ENCODE measurements around the gene SLC8A3. TPM values are rescaled to one million over a fixed set of nuclear protein-coding genes. Genes with fewer than 3 reads are reported as not detected.

SLC8A3 gene
- total RNA-seq, 2 experiments from 2014 or later = not detected

- no peak overlapping the region for H3K27ac ChIP-seq (ENCODE audit: low read depth, low read length, poor library complexity, severe bottlenecking)
- TF ChIP-seq EZH2phosphoT487 (IDR thresholded peaks at IDR 0.05; ENCODE audit: borderline replicate concordance, low read depth, low read length) (no peak), CTCF (conservative IDR thresholded peaks at IDR 0.05; ENCODE audit: low read length) (peak; percentile 84)
- intact Hi-C loops (cut with micrococcal nuclease; ENCODE audit: unreplicated experiment) = loop anchor here (10.0 kb wide), 1 partner anchor 429 kb away; no protein-coding TSS in a partner anchor
- DNase-seq (ENCODE audit: low spot score) = peak; percentile 37
- H3K36me3 ChIP-seq (ENCODE audit: insufficient read depth, low read length) = no peaks in the 10 kb centered on the region
- H3K9me3 ChIP-seq (ENCODE audit: low read length) = no peaks in the 10 kb centered on the region
- no peaks in the 10 kb centered on the region for H3K79me2 ChIP-seq (ENCODE audit: insufficient read depth, low read depth, low read length)
- no peak overlapping the region for H3K4me2 ChIP-seq (ENCODE audit: low read length)
- H3K4me3 ChIP-seq (ENCODE audit: low read depth, low read length, poor library complexity, severe bottlenecking) = no peak overlapping the region
- no TSS peak for BruUV-seq (replicated peaks)
- H3K4me1 ChIP-seq (ENCODE audit: insufficient read depth, low read length, poor library complexity, severe bottlenecking) = peaks cover 10% of the 10 kb centered on the region
- CTCF ChIA-PET (ENCODE audit: unreplicated experiment) = no interaction called here
- H4K20me1 ChIP-seq (ENCODE audit: insufficient read depth, low read length) = no peaks in the 10 kb centered on the region
- POLR2A ChIA-PET = interaction anchor here (0.6 kb wide), 1 partner anchor 31 kb away, joined by 4 read pairs; no protein-coding TSS in a partner anchor
- H3K9me2 ChIP-seq (ENCODE audit: insufficient read depth, low read length) = no peaks in the 10 kb centered on the region
- no peak overlapping the region for H2AFZ ChIP-seq (ENCODE audit: low read length)
Measured at GRCh38 chr14:70013271-70013873, 175.4 kb downstream of the SLC8A3 start.

GRCh38 chr14:70011708-70012107 lies 177.0 kb downstream of the SLC8A3 start:
- ChIA-PET CTCF (ENCODE audit: unreplicated experiment) (no interaction called here), POLR2A (no interaction called here)
- Histone ChIP-seq H3K4me1 (ENCODE audit: insufficient read depth, low read length, poor library complexity, severe bottlenecking) (peaks cover 13% of the 10 kb centered on the region), H3K9me3 (ENCODE audit: low read length) (no peaks in the 10 kb centered on the region), H4K20me1 (ENCODE audit: insufficient read depth, low read length) (no peaks in the 10 kb centered on the region), H3K27ac (ENCODE audit: low read depth, low read length, poor library complexity, severe bottlenecking) (no peak overlapping the region), H2AFZ (ENCODE audit: low read length) (no peak overlapping the region), H3K79me2 (ENCODE audit: insufficient read depth, low read depth, low read length) (no peaks in the 10 kb centered on the region), H3K36me3 (ENCODE audit: insufficient read depth, low read length) (no peaks in the 10 kb centered on the region), H3K9me2 (ENCODE audit: insufficient read depth, low read length) (no peaks in the 10 kb centered on the region), H3K4me2 (ENCODE audit: low read length) (no peak overlapping the region), H3K4me3 (ENCODE audit: low read depth, low read length, poor library complexity, severe bottlenecking) (no peak overlapping the region)
- intact Hi-C loops (cut with micrococcal nuclease; ENCODE audit: unreplicated experiment) = loop anchor here (10.0 kb wide), 1 partner anchor 427 kb away; no protein-coding TSS in a partner anchor
- no TSS peak for BruUV-seq (replicated peaks)
- no peak for DNase-seq (ENCODE audit: low spot score)
- TF ChIP-seq EZH2phosphoT487 (IDR thresholded peaks at IDR 0.05; ENCODE audit: borderline replicate concordance, low read depth, low read length) (no peak), CTCF (conservative IDR thresholded peaks at IDR 0.05; ENCODE audit: low read length) (no peak)

- POLR2A ChIA-PET = no interaction called here
- no peaks in the 10 kb centered on the region for H3K9me3 ChIP-seq (ENCODE audit: low read length)
- H3K79me2 ChIP-seq (ENCODE audit: insufficient read depth, low read depth, low read length) = no peaks in the 10 kb centered on the region
- no peaks in the 10 kb centered on the region for H4K20me1 ChIP-seq (ENCODE audit: insufficient read depth, low read length)
- no peaks in the 10 kb centered on the region for H3K36me3 ChIP-seq (ENCODE audit: insufficient read depth, low read length)
- H3K9me2 ChIP-seq (ENCODE audit: insufficient read depth, low read length) = no peaks in the 10 kb centered on the region
- no peak overlapping the region for H2AFZ ChIP-seq (ENCODE audit: low read length)
- no peak for DNase-seq (ENCODE audit: low spot score)
- no peak overlapping the region for H3K27ac ChIP-seq (ENCODE audit: low read depth, low read length, poor library complexity, severe bottlenecking)
- TF ChIP-seq EZH2phosphoT487 (IDR thresholded peaks at IDR 0.05; ENCODE audit: borderline replicate concordance, low read depth, low read length) (no peak), CTCF (conservative IDR thresholded peaks at IDR 0.05; ENCODE audit: low read length) (no peak)
- no peak overlapping the region for H3K4me2 ChIP-seq (ENCODE audit: low read length)
- CTCF ChIA-PET (ENCODE audit: unreplicated experiment) = no interaction called here
- H3K4me1 ChIP-seq (ENCODE audit: insufficient read depth, low read length, poor library complexity, severe bottlenecking) = peaks cover 13% of the 10 kb centered on the region
- BruUV-seq (replicated peaks) = no TSS peak
- intact Hi-C loops (cut with micrococcal nuclease; ENCODE audit: unreplicated experiment) = loop anchor here (10.0 kb wide), 1 partner anchor 426 kb away; no protein-coding TSS in a partner anchor
- no peak overlapping the region for H3K4me3 ChIP-seq (ENCODE audit: low read depth, low read length, poor library complexity, severe bottlenecking)
Measured at GRCh38 chr14:70011098-70011497, 177.7 kb downstream of the SLC8A3 start.
